Psoas muscle (tissue), 8 donors: Measurements from ENCODE around the gene WDR35. TPM values are rescaled to one million over a fixed set of nuclear protein-coding genes. Genes with fewer than 3 reads are reported as not detected.
"Not testable (repeated sequence)": the region's sequence is repeated elsewhere in the genome, so short reads cannot be mapped to it uniquely, and the experiment has no call there.

Source experiments
- ATAC-seq, 4 donors: fragments of 200-7000 bp; cut with Tn5 transposase; one replicate each; pipeline ENCODE4 v1.9.1; 2020; ENCODE audit warnings: moderate library complexity in 3 of 4, mild to moderate bottlenecking in 2 of 4
- DNase-seq, 2 donors: peaks; one replicate each; pipeline ENCODE4 v3.0.0-alpha.2; 2020
- H3K27ac ChIP-seq: fragments of 200-600 bp; one replicate; pipeline ENCODE4 v1.8.0; 2022
- H3K27me3 ChIP-seq, 3 donors: fragments of 200-600 bp in 1 of 3; one replicate each; pipeline versions ENCODE4 v1.6.1 to v1.8.0; 2013 to 2022; ENCODE audit warnings: low read length in 2 of 3, mild to moderate bottlenecking in 2 of 3, moderate library complexity in 1 of 3; ENCODE audit not compliant: insufficient read depth in 3 of 3
- H3K36me3 ChIP-seq, 2 donors: fragments of 200-600 bp in 1 of 2; one replicate each; pipeline versions ENCODE4 v1.6.1 to v1.8.0; 2013 to 2022; ENCODE audit warnings: low read depth in 1 of 2, mild to moderate bottlenecking in 1 of 2, moderate library complexity in 1 of 2; ENCODE audit not compliant: insufficient read depth in 1 of 2
- H3K4me1 ChIP-seq: fragments of 200-600 bp; one replicate; pipeline ENCODE4 v1.8.0; 2022
- H3K4me3 ChIP-seq: fragments of 200-600 bp; one replicate; pipeline ENCODE4 v1.8.0; 2022; ENCODE audit warnings: mild to moderate bottlenecking
- H3K9me3 ChIP-seq: fragments of 200-600 bp; one replicate; pipeline ENCODE4 v1.8.0; 2022
- CTCF ChIP-seq: fragments of 200-600 bp; IDR thresholded peaks from one replicate; pipeline ENCODE4 v1.8.0; 2022; ENCODE audit warnings: antibody characterized with exemption
- WGBS, 3 donors: extraction: QIAGEN DNeasy Blood & Tissue Kit; methylation state at CpG; one replicate each; pipeline versions ENCODE4 v1.1.6 to v1.1.7; 2013; 5-methylcytosine and 5-hydroxymethylcytosine counted together
- intact Hi-C, 2 donors: fragments of 100-400 bp; cut with DNase I; formaldehyde crosslinking; loops; one replicate each; pipeline versions ENCODE4 v1.11.0 to v1.14.2; 2022
- polyA plus RNA-seq, 3 donors: library from polyadenylated mRNA; stranded (reverse); fragments of 200-250 nt; gene quantifications; one replicate each; pipeline ENCODE4 v1.2.3, GENCODE V29; 2013
- total RNA-seq, 4 donors: library from RNA; stranded (reverse); fragmentation: NEBNext Ultra II Directional in 2 of 4; extraction: Animal tissue kit (Norgen Biotek cat#: 25700) in 2 of 4; gene quantifications; one replicate each; pipeline versions ENCODE4 v1.2.1 to v1.2.4, GENCODE V29; 2021 to 2023
- donor health status: healthy with polysubstance abuse.
- donor health status: DM: no; HTN: no; CAD: no; lungs with moderate emphysema.
- donor health status: Bipolar disorder and iron deficiency.
- donor health status: healthy.
- donor health status: DM: yes; HTN: yes; CAD: no.
- donor health status: DM: no; HTN: no; CAD: no.
- donor health status: DM: no; HTN: no; CAD: no.
- donor health status: DM: yes; HTN: yes; CAD: no.

Gene WDR35
- total and polyA plus RNA-seq, 7 donors, result 1.7 to 6.1 (median 3.4) TPM

DNA sequence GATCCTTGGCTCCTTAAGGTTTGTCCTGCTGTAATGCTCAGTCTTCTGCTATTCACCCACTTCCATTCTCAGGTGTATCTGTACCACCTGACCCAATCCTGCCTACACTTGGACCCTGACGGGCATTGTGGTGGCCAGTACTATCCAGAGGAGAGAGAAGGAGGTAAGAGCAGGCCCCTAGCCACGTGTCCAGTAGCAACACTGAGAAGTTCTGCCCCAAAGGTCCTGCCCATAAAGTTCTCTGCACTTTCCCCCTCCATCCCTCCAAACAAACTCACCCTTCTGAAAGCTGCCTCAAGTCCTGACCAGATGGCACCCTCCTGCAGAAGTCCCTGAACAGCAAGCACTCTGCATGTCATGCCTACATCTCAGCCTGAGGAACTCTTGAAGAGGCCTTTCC lies 106.4 kb downstream of the WDR35 start:
- Histone ChIP-seq H3K27me3 (no peaks in the 10 kb centered on the region), H3K9me3 (no peaks in the 10 kb centered on the region), H3K4me1 (no peaks in the 10 kb centered on the region), H3K27ac (no peak overlapping the region), H3K4me3 (no peak overlapping the region), H3K36me3 (no peaks in the 10 kb centered on the region)
- intact Hi-C loops, result no loop called here
- no peak for TF ChIP-seq CTCF
- WGBS, 3 donors, result 32 to 63% (median 42%) methylated on average over 2 of the region's 2 CpGs
- ATAC-seq (no peak), DNase-seq (no peak)

- no peak for DNase-seq
- H3K4me3 ChIP-seq, result no peak overlapping the region
- 90 to 93% (median 92%) methylated on average over 2 of the region's 2 CpGs for WGBS, 3 donors
- TF ChIP-seq CTCF, result no peak
- no peak overlapping the region for H3K27ac ChIP-seq
- intact Hi-C loops, result no loop called here
- H3K9me3 ChIP-seq, result no peaks in the 10 kb centered on the region
- H3K27me3 ChIP-seq, result no peaks in the 10 kb centered on the region
- no peaks in the 10 kb centered on the region for H3K4me1 ChIP-seq
- no peaks in the 10 kb centered on the region for H3K36me3 ChIP-seq
- no peak for ATAC-seq
Measured at GRCh38 chr2:19882286-19882685, 107.6 kb downstream of the WDR35 start.

- no peaks in the 10 kb centered on the region for H3K36me3 ChIP-seq
- ATAC-seq, result no peak
- no peaks in the 10 kb centered on the region for H3K9me3 ChIP-seq
- intact Hi-C loops, result no loop called here
- WGBS, 3 donors, result 45 to 65% (median 52%) methylated on average over 2 of the region's 2 CpGs
- H3K4me3 ChIP-seq, result no peak overlapping the region
- no peaks in the 10 kb centered on the region for H3K4me1 ChIP-seq
- TF ChIP-seq CTCF, result no peak
- DNase-seq, result no peak
- H3K27ac ChIP-seq, result no peak overlapping the region
- H3K27me3 ChIP-seq, result no peaks in the 10 kb centered on the region
Measured at GRCh38 chr2:19881908-19882265, 108.0 kb downstream of the WDR35 start.

- H3K27me3 ChIP-seq, result no peaks in the 10 kb centered on the region
- no peaks in the 10 kb centered on the region for H3K4me1 ChIP-seq
- WGBS, 3 donors, result 82 to 94% (median 88%) methylated on average over 2 of the region's 2 CpGs
- ATAC-seq (no peak), DNase-seq (no peak)
- no peak for TF ChIP-seq CTCF
- H3K4me3 ChIP-seq, result no peak overlapping the region
- no peak overlapping the region for H3K27ac ChIP-seq
- no peaks in the 10 kb centered on the region for H3K36me3 ChIP-seq
- intact Hi-C loops, result no loop called here
- no peaks in the 10 kb centered on the region for H3K9me3 ChIP-seq
Measured at GRCh38 chr2:19881221-19881907, 108.5 kb downstream of the WDR35 start.

DNA sequence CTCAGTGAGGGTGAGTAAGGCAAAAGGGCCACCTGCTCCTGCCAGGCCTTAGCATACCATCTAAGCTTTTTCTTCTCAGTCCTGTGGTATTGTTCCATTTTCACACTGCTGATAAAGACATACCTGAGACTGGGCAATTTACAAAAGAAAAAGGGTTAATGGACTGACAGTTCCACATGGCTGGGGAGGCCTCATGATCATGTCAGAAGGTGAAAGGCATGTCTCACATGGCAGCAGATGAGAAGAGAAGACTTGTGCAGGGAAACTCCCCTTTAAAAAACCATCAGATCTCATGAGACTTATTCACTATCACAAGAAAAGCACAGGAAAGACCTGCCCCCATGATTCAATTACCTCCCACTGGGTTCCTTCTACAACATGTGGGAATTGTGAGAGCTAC lies 109.7 kb downstream of the WDR35 start:
- not testable (repeated sequence) for H3K4me1 ChIP-seq, DNase-seq, H3K4me3 ChIP-seq, H3K9me3 ChIP-seq, ATAC-seq, H3K36me3 ChIP-seq, H3K27ac ChIP-seq, H3K27me3 ChIP-seq
- intact Hi-C loops, result loop anchor here in 1 of 2 donors (1.0 kb wide), 1 partner anchor 9 kb away; no protein-coding TSS in a partner anchor
